H1 (cell line): Measurements from ENCODE around the gene KLK6. TPM values are rescaled to one million over a fixed set of nuclear protein-coding genes. Genes with fewer than 3 reads are reported as not detected.

Experiments used
- CTCF ChIA-PET: fragments of 300-600 bp; sonication (Branson Sonifier 250); formaldehyde crosslinking; loops from one replicate; lab custom pipeline; 2021; ENCODE audit not compliant: partially characterized antibody; lab: Charles Lee
- POLR2A ChIA-PET: fragments of 300-600 bp; sonication (Branson Sonifier 250); formaldehyde crosslinking; loops from one replicate; lab custom pipeline; 2021; ENCODE audit warnings: inconsistent platforms; ENCODE audit not compliant: partially characterized antibody; lab: Charles Lee
- DNase-seq, 2 experiments: peaks; one replicate each; pipeline versions ENCODE4 v3.0.0 to v3.0.0-alpha.2; 2010 to 2022; ENCODE audit warnings: low spot score in 2 of 2, low read depth in 1 of 2, mixed read lengths in 1 of 2
- FAIRE-seq: peaks from 2 replicates; lab custom pipeline; 2011; peaks lifted over from hg19 to GRCh38; lab: Jason Lieb, UNC
- H2AFZ ChIP-seq: 2 replicates; pipeline ENCODE4 v1.8.1; 2012; ENCODE audit warnings: low read length, inconsistent platforms
- H2AK5ac ChIP-seq: 2 replicates; pipeline ENCODE4 v1.6.1; 2013; ENCODE audit warnings: low read depth, low read length
- H2BK120ac ChIP-seq: replicated peaks from 2 replicates; pipeline ENCODE3; 2013; ENCODE audit warnings: low read depth, low read length, inconsistent platforms
- H2BK12ac ChIP-seq: 2 replicates; pipeline ENCODE4 v1.6.1; 2013; ENCODE audit warnings: low read depth, low read length
- H2BK15ac ChIP-seq: 2 replicates; pipeline ENCODE4 v1.6.1; 2013; ENCODE audit warnings: low read length
- H2BK20ac ChIP-seq: 2 replicates; pipeline ENCODE4 v1.6.1; 2013; ENCODE audit warnings: low read length
- H2BK5ac ChIP-seq: 2 replicates; pipeline ENCODE4 v1.6.1; 2013; ENCODE audit warnings: low read depth, low read length
- H3K14ac ChIP-seq: 2 replicates; pipeline ENCODE4 v1.6.1; 2013; ENCODE audit warnings: inconsistent platforms; ENCODE audit not compliant: insufficient read length
- H3K18ac ChIP-seq: 2 replicates; pipeline ENCODE4 v1.6.1; 2013; ENCODE audit warnings: low read length; ENCODE audit errors: extremely low read depth
- H3K23ac ChIP-seq: 2 replicates; pipeline ENCODE4 v1.6.1; 2013; ENCODE audit warnings: inconsistent platforms; ENCODE audit not compliant: insufficient read length
- H3K23me2 ChIP-seq: 2 replicates; pipeline ENCODE4 v1.6.1; 2013; ENCODE audit warnings: low read depth, low read length
- H3K27ac ChIP-seq: 2 replicates; pipeline ENCODE4 v1.6.1; 2011; ENCODE audit warnings: low read depth, low read length, inconsistent platforms
- H3K27me3 ChIP-seq, 4 experiments: replicated peaks in 1 of 4; 1 replicate in 1 of 4; 2 replicates in 3 of 4; pipeline versions ENCODE4 v1.6.1 to v1.8.1; 2011 to 2013; ENCODE audit warnings: low read length in 3 of 4, mild to moderate bottlenecking in 3 of 4, inconsistent platforms in 2 of 4, mixed read lengths in 2 of 4, moderate library complexity in 1 of 4; ENCODE audit not compliant: control insufficient read depth in 3 of 4, insufficient read depth in 3 of 4; ENCODE audit errors: extremely low read depth in 1 of 4
- H3K36me3 ChIP-seq, 4 experiments: 2 replicates each; pipeline versions ENCODE4 v1.6.1 to v1.8.1; 2011 to 2013; ENCODE audit warnings: mild to moderate bottlenecking in 4 of 4, low read length in 3 of 4, moderate library complexity in 2 of 4, control low read depth in 1 of 4, inconsistent platforms in 1 of 4; ENCODE audit not compliant: insufficient read depth in 4 of 4, control insufficient read depth in 2 of 4
- H3K4ac ChIP-seq: replicated peaks from 2 replicates; pipeline ENCODE3; 2013; ENCODE audit warnings: low read length, low read depth, mixed read lengths, inconsistent platforms; ENCODE audit not compliant: insufficient read length
- H3K4me1 ChIP-seq, 4 experiments: replicated peaks in 1 of 4; 1 replicate in 1 of 4; 2 replicates in 3 of 4; pipeline versions ENCODE4 v1.6.1 to v1.8.1; 2011 to 2013; ENCODE audit warnings: low read length in 3 of 4, inconsistent platforms in 2 of 4, mixed read lengths in 1 of 4; ENCODE audit not compliant: insufficient read depth in 4 of 4, control insufficient read depth in 3 of 4
- H3K4me2 ChIP-seq, 2 experiments: 2 replicates each; pipeline versions ENCODE4 v1.6.1 to v1.8.1; 2011 to 2013; ENCODE audit warnings: low read depth in 2 of 2, low read length in 2 of 2, control low read depth in 1 of 2, inconsistent platforms in 1 of 2, mild to moderate bottlenecking in 1 of 2; ENCODE audit not compliant: insufficient read depth in 1 of 2
- H3K4me3 ChIP-seq, 4 experiments: fragments of 200-600, 300-600 bp in 1 of 4; sonication (generic), shearing (Covaris generic), sonication (Bioruptor Twin) in 1 of 4; 2 replicates each; pipeline versions ENCODE4 v1.5.1 to v1.8.1; 2011 to 2016; ENCODE audit warnings: low read length in 4 of 4, low read depth in 3 of 4, control low read depth in 2 of 4, inconsistent platforms in 2 of 4, mild to moderate bottlenecking in 2 of 4, mixed read lengths in 1 of 4, moderate library complexity in 1 of 4; ENCODE audit not compliant: insufficient read depth in 2 of 4; ENCODE audit errors: extremely low read depth in 1 of 4
- H3K56ac ChIP-seq: replicated peaks from 2 replicates; pipeline ENCODE3; 2013; ENCODE audit warnings: low read depth, mild to moderate bottlenecking, mixed read lengths, low read length, inconsistent platforms; ENCODE audit not compliant: insufficient read length
- H3K79me1 ChIP-seq: 2 replicates; pipeline ENCODE4 v1.6.1; 2013; ENCODE audit warnings: low read depth, low read length, control low read depth
- H3K79me2 ChIP-seq, 2 experiments: 2 replicates each; pipeline versions ENCODE4 v1.6.1 to v1.8.1; 2012 to 2013; ENCODE audit warnings: low read length in 2 of 2, mild to moderate bottlenecking in 2 of 2, inconsistent platforms in 1 of 2; ENCODE audit not compliant: insufficient read depth in 2 of 2, control insufficient read depth in 1 of 2
- H3K9ac ChIP-seq, 4 experiments: replicated peaks in 1 of 4; 1 replicate in 1 of 4; 2 replicates in 3 of 4; pipeline versions ENCODE4 v1.6.1 to v1.8.1; 2011 to 2013; ENCODE audit warnings: low read depth in 3 of 4, low read length in 3 of 4, control low read depth in 2 of 4, mild to moderate bottlenecking in 2 of 4, moderate library complexity in 2 of 4, inconsistent platforms in 1 of 4; ENCODE audit errors: extremely low read depth in 1 of 4
- H3K9me3 ChIP-seq, 2 experiments: 2 replicates each; pipeline versions ENCODE4 v1.6.1 to v1.8.1; 2012 to 2013; ENCODE audit warnings: mild to moderate bottlenecking in 2 of 2, moderate library complexity in 2 of 2, control low read depth in 1 of 2, inconsistent platforms in 1 of 2, low read depth in 1 of 2, low read length in 1 of 2, mixed read lengths in 1 of 2; ENCODE audit not compliant: insufficient read depth in 2 of 2
- H4K20me1 ChIP-seq, 2 experiments: replicated peaks in 1 of 2; 2 replicates each; pipeline versions ENCODE3 to v1.8.1; 2011 to 2013; ENCODE audit warnings: inconsistent platforms in 2 of 2, low read length in 2 of 2, mild to moderate bottlenecking in 1 of 2; ENCODE audit not compliant: insufficient read depth in 2 of 2, control insufficient read depth in 1 of 2
- H4K5ac ChIP-seq: 2 replicates; pipeline ENCODE4 v1.6.1; 2013; ENCODE audit warnings: low read length, low read depth, mixed read lengths, inconsistent platforms; ENCODE audit not compliant: insufficient read length
- H4K8ac ChIP-seq: 2 replicates; pipeline ENCODE4 v1.8.0; 2013; ENCODE audit warnings: mild to moderate bottlenecking, moderate library complexity, low read length, inconsistent platforms; ENCODE audit not compliant: insufficient read depth; ENCODE audit errors: extremely low read depth
- H4K91ac ChIP-seq: replicated peaks from 2 replicates; pipeline ENCODE3; 2013; ENCODE audit warnings: low read length, mixed read lengths, inconsistent platforms; ENCODE audit not compliant: insufficient read length
- CREB1 ChIP-seq: IDR thresholded peaks from 2 replicates; pipeline ENCODE4 v1.6.1; 2012; ENCODE audit warnings: inconsistent platforms
- HDAC6 ChIP-seq: IDR thresholded peaks from one replicate; pipeline ENCODE4 v1.7.1; 2012; ENCODE audit warnings: low read depth, mild to moderate bottlenecking, inconsistent platforms, low read length, moderate library complexity
- JUND ChIP-seq: IDR thresholded peaks from 2 replicates; pipeline ENCODE4 v1.6.1; 2011; ENCODE audit warnings: mild to moderate bottlenecking, improper control_type of control experiment, low read length
- KDM5A ChIP-seq: fragments of 200-600 bp; IDR thresholded peaks from 2 replicates; pipeline ENCODE4 v1.7.1; 2012; ENCODE audit warnings: mild to moderate bottlenecking, low read length, inconsistent platforms, mixed read lengths
- SIN3A ChIP-seq, 2 experiments: IDR thresholded peaks in 1 of 2; conservative IDR thresholded peaks in 1 of 2; 2 replicates each; pipeline ENCODE4 v1.6.1; 2011 to 2012; ENCODE audit warnings: low read length in 2 of 2, improper control_type of control experiment in 1 of 2, low read depth in 1 of 2, mild to moderate bottlenecking in 1 of 2
- WGBS, 2 experiments: shearing (Covaris generic) in 1 of 2; methylation state at CpG; one replicate each; pipeline versions ENCODE4 v1.1.6 to v1.1.7; 2013 to 2015; ENCODE audit warnings: low lambda C conversion rate in 2 of 2, mixed read lengths in 2 of 2, inconsistent platforms in 1 of 2, low coverage in 1 of 2, missing lambda C conversion rate in 1 of 2; ENCODE audit not compliant: insufficient replicate concordance in 2 of 2, insufficient coverage in 1 of 2, insufficient read length in 1 of 2; ENCODE audit errors: extremely low coverage in 1 of 2, missing lambda C conversion rate in 1 of 2; 5-methylcytosine and 5-hydroxymethylcytosine counted together
- polyA plus RNA-seq, 7 experiments: library from polyadenylated mRNA; depleted of rRNA in 3 of 7; stranded (reverse) in 5 of 7; unstranded in 2 of 7; fragments of >200 nt in 5 of 7; fragments of 200-250 nt in 2 of 7; gene quantifications; 1 replicate in 5 of 7; 2 replicates in 1 of 7; 4 replicates in 1 of 7; pipeline versions ENCODE4 v1.2.1 to v1.2.3, GENCODE V29; 2011 to 2013; ENCODE audit warnings: missing spikeins in 2 of 7, mixed read lengths in 2 of 7
- total RNA-seq: library from RNA; stranded (reverse); fragmentation: NEBNext Ultra II Directional; extraction: Animal tissue kit (Norgen Biotek cat#: 25700); gene quantifications from 2 replicates; pipeline ENCODE4 v1.2.1, GENCODE V29; 2021
- TF ChIP-seq, protein P1 (sequence below): IDR thresholded peaks from 2 replicates; pipeline ENCODE4 v1.6.1; 2012; ENCODE audit warnings: low read length, inconsistent platforms

KLK6 gene
- total and polyA plus RNA-seq, 2 of the 8 experiments (the other 6 are each of a cell fraction or from before 2014, with no cell fraction given) = 0.69 to 3.2 TPM

DNA sequence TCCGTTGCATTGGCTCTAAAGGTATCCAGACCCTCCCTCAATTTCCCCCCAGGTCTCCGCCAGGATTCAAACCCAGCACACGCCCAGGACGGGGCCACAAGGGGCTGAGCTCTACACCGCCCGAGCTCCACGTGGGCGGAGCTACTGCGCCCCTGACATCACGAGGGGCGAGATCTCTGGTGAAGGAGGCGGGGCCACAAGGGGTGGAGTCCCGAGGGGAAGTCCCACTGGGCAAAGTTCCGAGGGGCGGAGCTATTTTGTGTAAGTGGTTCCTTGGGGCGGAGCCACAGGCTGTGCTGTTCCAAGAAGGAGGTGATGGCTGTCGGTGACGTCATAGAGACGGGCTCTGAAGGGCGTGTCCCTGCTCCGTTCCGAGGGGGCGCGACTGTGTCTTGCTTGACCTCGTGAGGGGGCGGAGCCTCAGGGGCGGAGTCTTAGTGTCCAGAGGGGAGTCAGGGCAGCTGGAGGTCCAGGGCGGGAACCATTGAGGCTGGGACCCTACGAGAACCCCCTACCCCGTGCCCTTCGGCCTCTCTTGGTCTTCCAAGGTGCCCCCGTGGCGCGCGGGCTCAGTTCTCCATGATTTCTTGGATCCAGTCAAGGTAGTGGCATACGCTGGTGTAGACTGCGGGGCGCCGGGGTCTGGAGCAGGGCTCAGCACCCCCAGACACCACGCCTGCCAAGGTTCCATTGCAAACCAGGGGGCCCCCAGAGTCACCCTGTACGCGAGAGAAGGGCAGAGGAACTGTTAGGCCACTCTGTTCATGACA is 33.3 kb upstream of the KLK6 start:
- no peaks in the 10 kb centered on the region for H3K9me3 ChIP-seq
- H3K4me3 ChIP-seq = peak overlapping the region in 2 of 4 experiments; percentile 8 to 29; a peak in 2 of 8 replicates
- TF ChIP-seq, protein P1, sequence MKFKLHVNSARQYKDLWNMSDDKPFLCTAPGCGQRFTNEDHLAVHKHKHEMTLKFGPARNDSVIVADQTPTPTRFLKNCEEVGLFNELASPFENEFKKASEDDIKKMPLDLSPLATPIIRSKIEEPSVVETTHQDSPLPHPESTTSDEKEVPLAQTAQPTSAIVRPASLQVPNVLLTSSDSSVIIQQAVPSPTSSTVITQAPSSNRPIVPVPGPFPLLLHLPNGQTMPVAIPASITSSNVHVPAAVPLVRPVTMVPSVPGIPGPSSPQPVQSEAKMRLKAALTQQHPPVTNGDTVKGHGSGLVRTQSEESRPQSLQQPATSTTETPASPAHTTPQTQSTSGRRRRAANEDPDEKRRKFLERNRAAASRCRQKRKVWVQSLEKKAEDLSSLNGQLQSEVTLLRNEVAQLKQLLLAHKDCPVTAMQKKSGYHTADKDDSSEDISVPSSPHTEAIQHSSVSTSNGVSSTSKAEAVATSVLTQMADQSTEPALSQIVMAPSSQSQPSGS = peak; percentile 47; the same call in 1 of the 2 replicates
- TF ChIP-seq CREB1 = peak; percentile 82
- no peak for TF ChIP-seq HDAC6
- TF ChIP-seq SIN3A (conservative IDR thresholded peaks at IDR 0.05 in 1 of 2, IDR thresholded peaks at IDR 0.05 in 1 of 2; ENCODE audit: low read depth in 1 of 2, low read length in 2 of 2) = 0 out of 4 replicates have a peak, but pooled peaks of 1 of the 2 experiments have one; percentile 20
- TF ChIP-seq JUND = peak; percentile 78
- TF ChIP-seq KDM5A = no peak
- peak; percentile 24 for FAIRE-seq
- no peaks in the 10 kb centered on the region; a peak in 1 of 7 replicates for H3K27me3 ChIP-seq
- ChIA-PET CTCF (interaction anchor here (0.6 to 3.7 kb wide), 9 partner anchors 10 to 97 kb away, joined by 3 to 18 read pairs (median 4); no protein-coding TSS in a partner anchor), POLR2A (interaction anchor here (0.5 to 1.8 kb wide), 3 partner anchors 15 to 33 kb away, joined by 3 to 7 read pairs (median 4); partner anchors contain the start of gene KLK6)
- H2BK5ac ChIP-seq = no peak overlapping the region
- H4K91ac ChIP-seq = no peak overlapping the region
- no peak overlapping the region for H2AFZ ChIP-seq
- no peak overlapping the region for H3K9ac ChIP-seq
- H3K4me1 ChIP-seq = peaks cover 0 to 18% (median 6%) of the 10 kb centered on the region in 4 experiments; a peak in 6 of 7 replicates
- H4K20me1 ChIP-seq = no peaks in the 10 kb centered on the region
- H4K8ac ChIP-seq = peak overlapping the region; percentile 65; the same call in 1 of the 2 replicates
- H3K14ac ChIP-seq = no peak overlapping the region
- no peak overlapping the region for H3K27ac ChIP-seq
- no peaks in the 10 kb centered on the region for H3K79me2 ChIP-seq
- H3K36me3 ChIP-seq = no peaks in the 10 kb centered on the region
- no peak overlapping the region for H4K5ac ChIP-seq
- DNase-seq = peak; percentile 79 to 83
- no peak overlapping the region for H2BK20ac ChIP-seq
- H3K23ac ChIP-seq = no peak overlapping the region
- H2BK15ac ChIP-seq = no peak overlapping the region
- H2BK12ac ChIP-seq = no peak overlapping the region
- no peak overlapping the region for H3K18ac ChIP-seq
- no peak overlapping the region for H2BK120ac ChIP-seq
- H3K56ac ChIP-seq = no peak overlapping the region
- no peak overlapping the region for H2AK5ac ChIP-seq
- H3K23me2 ChIP-seq = no peaks in the 10 kb centered on the region
- WGBS, 2 experiments = 81% methylated on average over 42 of the region's 42 CpGs; no CpG with 5 or more reads in 1 of the 2 experiments
- no peak overlapping the region for H3K4ac ChIP-seq
- no peaks in the 10 kb centered on the region for H3K79me1 ChIP-seq
- peak overlapping the region in 1 of 2 experiments; percentile 71; a peak in 2 of 4 replicates for H3K4me2 ChIP-seq
